22Rv1 (cell line): ENCODE measurements around the gene HOXD11.

Experiments used
- CTCF ChIP-seq: fragments of 450-650 bp; IDR thresholded peaks from 2 replicates; pipeline ENCODE4 v1.5.1; 2017; ENCODE audit warnings: mild to moderate bottlenecking
- ZFX ChIP-seq: fragments of 450-650 bp; IDR thresholded peaks from 2 replicates; pipeline ENCODE4 v1.6.1; 2017; ENCODE audit warnings: antibody characterized with exemption, borderline replicate concordance

DNA sequence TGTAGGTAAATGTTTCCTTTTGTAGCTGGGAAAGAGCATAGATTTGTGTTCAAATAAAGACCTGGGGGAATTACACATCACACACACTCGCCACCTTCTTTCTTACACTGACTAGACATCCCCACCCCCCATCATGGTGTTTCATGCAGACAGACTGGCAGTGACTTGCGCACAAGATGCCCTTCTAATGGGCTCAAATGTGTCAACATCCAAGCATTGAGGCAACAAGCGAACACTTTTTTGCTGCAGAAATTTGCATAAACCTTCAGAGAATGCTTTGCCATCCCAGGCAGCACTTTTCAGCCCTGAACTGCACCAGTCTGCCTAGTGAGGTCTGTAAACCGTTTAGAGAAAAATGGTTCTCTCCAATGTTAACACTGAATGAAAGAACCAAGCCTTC is 27.0 kb downstream of the HOXD11 start:
- TF ChIP-seq CTCF (no peak), ZFX (no peak)
